B cell (primary cell): Measurements from ENCODE around the gene ITPRIPL1.

Experiments used
- EZH2 ChIP-seq: IDR thresholded peaks from 2 replicates; pipeline ENCODE4 v1.6.1; 2012; ENCODE audit warnings: borderline replicate concordance, low read depth, mild to moderate bottlenecking, moderate library complexity, low read length; ENCODE audit not compliant: insufficient read depth, poor library complexity, severe bottlenecking
- TF ChIP-seq, protein P1 (sequence below): fragments of 200-600 bp; IDR thresholded peaks from one replicate; pipeline ENCODE4 v1.8.0; 2022; ENCODE audit warnings: antibody characterized with exemption, mild to moderate bottlenecking

DNA sequence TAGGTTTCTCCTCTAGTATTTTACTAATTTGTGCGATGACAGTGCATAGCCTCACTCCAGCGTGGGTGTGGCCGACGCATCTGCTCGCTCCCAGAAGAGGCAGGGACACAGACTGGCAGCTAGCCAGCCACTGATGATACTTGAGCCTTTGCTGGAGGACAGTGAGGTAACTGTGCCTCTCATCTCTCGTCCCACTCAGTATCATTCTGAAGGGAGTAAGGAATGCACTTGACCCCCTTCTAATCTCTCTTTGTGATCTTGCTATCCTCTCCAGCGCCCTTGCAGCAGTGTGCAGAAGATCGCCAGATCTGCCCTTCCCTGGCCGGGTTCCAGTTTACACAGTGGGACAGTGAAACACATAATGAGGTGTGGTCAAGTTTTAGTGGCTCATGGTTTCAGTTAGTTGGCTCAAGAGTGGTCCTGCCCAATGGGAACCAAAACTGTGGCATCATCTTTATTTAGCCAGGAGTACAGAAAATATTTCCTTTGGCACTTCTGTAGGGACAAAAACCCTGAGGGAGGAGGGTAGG is 28.0 kb downstream of the ITPRIPL1 start:
- TF ChIP-seq EZH2: no peak
- TF ChIP-seq, protein P1, sequence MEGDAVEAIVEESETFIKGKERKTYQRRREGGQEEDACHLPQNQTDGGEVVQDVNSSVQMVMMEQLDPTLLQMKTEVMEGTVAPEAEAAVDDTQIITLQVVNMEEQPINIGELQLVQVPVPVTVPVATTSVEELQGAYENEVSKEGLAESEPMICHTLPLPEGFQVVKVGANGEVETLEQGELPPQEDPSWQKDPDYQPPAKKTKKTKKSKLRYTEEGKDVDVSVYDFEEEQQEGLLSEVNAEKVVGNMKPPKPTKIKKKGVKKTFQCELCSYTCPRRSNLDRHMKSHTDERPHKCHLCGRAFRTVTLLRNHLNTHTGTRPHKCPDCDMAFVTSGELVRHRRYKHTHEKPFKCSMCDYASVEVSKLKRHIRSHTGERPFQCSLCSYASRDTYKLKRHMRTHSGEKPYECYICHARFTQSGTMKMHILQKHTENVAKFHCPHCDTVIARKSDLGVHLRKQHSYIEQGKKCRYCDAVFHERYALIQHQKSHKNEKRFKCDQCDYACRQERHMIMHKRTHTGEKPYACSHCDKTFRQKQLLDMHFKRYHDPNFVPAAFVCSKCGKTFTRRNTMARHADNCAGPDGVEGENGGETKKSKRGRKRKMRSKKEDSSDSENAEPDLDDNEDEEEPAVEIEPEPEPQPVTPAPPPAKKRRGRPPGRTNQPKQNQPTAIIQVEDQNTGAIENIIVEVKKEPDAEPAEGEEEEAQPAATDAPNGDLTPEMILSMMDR: no peak
